Nephron (organoid): ENCODE results near the gene ATG9B.
A peak's percentile ranks its signal among the peaks of the same experiment; 100 is the strongest.

Experiments used
- H3K27ac Mint-ChIP-seq, 3 experiments: 2 replicates each; pipeline ENCODE4 v1.8.0; 2020; ENCODE audit warnings: mixed read lengths in 3 of 3, mild to moderate bottlenecking in 2 of 3, moderate library complexity in 1 of 3
- H3K27me3 Mint-ChIP-seq: 2 replicates; pipeline ENCODE4 v1.8.0; 2021; ENCODE audit warnings: low read depth, mild to moderate bottlenecking, moderate library complexity, mixed read lengths
- H3K36me3 Mint-ChIP-seq: 2 replicates; pipeline ENCODE4 v1.8.0; 2020; ENCODE audit warnings: low read depth, mixed read lengths
- H3K4me1 Mint-ChIP-seq: 2 replicates; pipeline ENCODE4 v1.8.0; 2020; ENCODE audit warnings: mixed read lengths
- H3K4me3 Mint-ChIP-seq, 3 experiments: 2 replicates each; pipeline ENCODE4 v1.8.0; 2020; ENCODE audit warnings: mild to moderate bottlenecking in 3 of 3, mixed read lengths in 3 of 3, moderate library complexity in 2 of 3
- H3K9me3 Mint-ChIP-seq: 2 replicates; pipeline ENCODE4 v1.8.0; 2020; ENCODE audit warnings: mixed read lengths
- TF ChIP-seq, protein P1 (sequence below), 3 experiments: fragments of 200-600 bp; sonication (generic); IDR thresholded peaks; one replicate each; pipeline ENCODE4 v1.5.0; 2021; ENCODE audit warnings: antibody characterized with exemption in 3 of 3; ENCODE audit not compliant: unreplicated experiment in 3 of 3

ATG9B gene

DNA sequence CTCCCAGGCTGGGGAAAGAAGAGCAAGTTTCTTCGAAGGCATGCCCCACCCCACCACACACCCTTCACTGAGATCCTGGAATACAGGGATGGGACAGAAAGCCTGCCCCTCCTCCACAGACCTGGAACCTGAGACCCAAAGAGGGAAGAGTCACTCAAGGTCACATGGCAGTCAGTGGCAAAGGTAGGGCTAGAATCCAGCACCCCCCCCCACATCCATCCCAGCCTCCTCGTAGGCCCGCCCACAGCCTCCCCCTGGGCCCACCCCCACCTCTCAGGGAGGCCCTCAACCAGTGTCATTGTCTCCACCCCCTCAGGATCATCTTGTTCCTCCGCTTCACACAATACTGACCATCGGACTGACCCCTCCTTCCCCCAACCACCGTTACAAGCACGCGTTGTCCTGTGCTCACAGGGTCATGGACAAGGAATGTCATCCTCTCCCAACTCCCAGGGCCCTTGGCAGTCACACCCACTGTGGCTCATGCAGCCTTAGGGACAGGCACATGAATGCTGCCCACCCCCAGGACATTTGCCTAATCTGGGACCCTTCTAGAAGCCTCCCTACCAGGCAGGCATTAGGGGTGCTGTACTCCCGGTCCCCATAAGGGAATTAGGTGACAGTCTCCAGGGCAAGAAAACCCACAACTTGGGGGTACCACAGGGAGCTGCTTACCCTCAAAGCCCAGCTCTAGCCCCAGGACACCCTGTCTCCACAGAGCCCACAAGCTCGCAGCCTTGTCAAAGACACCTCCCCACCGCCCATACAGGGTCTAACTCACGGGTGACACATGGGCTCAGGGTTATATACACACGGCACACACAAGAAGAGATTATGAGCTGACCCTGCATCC is 47.5 kb downstream of the ATG9B start:
- H3K27ac Mint-ChIP-seq, result peak overlapping the region; percentile 78 to 88 (median 87)
- H3K27me3 Mint-ChIP-seq, result peaks cover 42% of the 10 kb centered on the region
- H3K9me3 Mint-ChIP-seq, result no peaks in the 10 kb centered on the region
- peak overlapping the region; percentile 91 to 99 (median 97) for H3K4me3 Mint-ChIP-seq
- no peaks in the 10 kb centered on the region for H3K36me3 Mint-ChIP-seq
- TF ChIP-seq, protein P1, sequence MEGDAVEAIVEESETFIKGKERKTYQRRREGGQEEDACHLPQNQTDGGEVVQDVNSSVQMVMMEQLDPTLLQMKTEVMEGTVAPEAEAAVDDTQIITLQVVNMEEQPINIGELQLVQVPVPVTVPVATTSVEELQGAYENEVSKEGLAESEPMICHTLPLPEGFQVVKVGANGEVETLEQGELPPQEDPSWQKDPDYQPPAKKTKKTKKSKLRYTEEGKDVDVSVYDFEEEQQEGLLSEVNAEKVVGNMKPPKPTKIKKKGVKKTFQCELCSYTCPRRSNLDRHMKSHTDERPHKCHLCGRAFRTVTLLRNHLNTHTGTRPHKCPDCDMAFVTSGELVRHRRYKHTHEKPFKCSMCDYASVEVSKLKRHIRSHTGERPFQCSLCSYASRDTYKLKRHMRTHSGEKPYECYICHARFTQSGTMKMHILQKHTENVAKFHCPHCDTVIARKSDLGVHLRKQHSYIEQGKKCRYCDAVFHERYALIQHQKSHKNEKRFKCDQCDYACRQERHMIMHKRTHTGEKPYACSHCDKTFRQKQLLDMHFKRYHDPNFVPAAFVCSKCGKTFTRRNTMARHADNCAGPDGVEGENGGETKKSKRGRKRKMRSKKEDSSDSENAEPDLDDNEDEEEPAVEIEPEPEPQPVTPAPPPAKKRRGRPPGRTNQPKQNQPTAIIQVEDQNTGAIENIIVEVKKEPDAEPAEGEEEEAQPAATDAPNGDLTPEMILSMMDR (IDR thresholded peaks at IDR 0.05; ENCODE audit: unreplicated experiment in 3 of 3), result no peak
- H3K4me1 Mint-ChIP-seq, result peaks cover 74% of the 10 kb centered on the region

- H3K27me3 Mint-ChIP-seq, result peaks cover 32% of the 10 kb centered on the region
- peak overlapping the region; percentile 50 to 87 (median 78) for H3K27ac Mint-ChIP-seq
- H3K36me3 Mint-ChIP-seq, result no peaks in the 10 kb centered on the region
These were observed 48.6 kb downstream of the ATG9B start for GRCh38 chr7:150975536-150976319.

DNA sequence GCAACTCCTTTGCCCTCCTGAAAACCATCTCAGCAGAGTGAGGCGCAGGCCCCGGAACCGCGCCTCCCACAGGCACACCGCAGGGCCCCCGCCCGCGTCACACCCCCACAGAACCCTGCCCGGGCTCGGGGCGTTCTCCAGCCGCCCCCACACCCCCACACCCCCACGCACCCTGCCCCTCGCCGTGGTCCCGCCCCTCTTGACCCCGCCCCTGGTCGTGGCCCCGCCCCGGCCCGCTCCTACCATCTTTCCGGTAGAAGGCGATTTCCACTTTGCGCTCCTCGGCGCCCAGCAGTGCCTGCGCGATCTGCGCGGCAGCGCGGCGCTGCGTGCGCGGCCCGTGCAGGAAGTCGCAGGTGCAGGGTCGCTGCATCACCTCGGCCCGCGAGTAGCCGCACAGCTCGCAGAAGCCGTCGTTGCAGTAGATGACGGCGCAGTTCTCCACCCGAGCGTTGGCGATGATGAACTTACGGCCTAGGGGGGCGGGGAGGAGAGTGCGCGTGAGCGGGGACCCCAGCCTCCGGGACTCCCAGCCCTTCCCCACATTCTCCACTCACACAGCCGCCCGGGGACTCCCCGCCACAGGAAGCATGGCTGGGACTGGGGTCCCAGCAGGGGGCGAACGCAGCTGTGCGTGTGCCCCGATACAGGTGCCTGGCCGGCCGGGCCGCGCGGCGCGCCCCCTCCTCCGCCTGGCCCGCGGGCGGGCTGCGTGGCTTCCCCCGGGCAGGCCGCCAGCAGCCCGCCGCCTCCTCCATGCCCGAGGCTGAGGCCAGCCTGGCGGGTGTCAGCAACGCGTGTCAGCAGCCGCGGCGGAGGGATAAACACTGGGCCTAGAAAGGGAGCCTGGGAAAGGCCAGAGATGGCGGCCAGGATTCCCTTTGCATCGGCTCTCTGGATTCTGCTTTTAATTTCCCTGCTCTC is 49.6 kb downstream of the ATG9B start:
- Mint-ChIP-seq H3K27me3 (peaks cover 30% of the 10 kb centered on the region), H3K27ac (peak overlapping the region; percentile 45 to 93 (median 80)), H3K36me3 (no peaks in the 10 kb centered on the region), H3K9me3 (no peaks in the 10 kb centered on the region), H3K4me1 (peaks cover 76% of the 10 kb centered on the region), H3K4me3 (peak overlapping the region; percentile 75 to 84 (median 82))
- TF ChIP-seq, protein P1 (IDR thresholded peaks at IDR 0.05; ENCODE audit: unreplicated experiment in 3 of 3), result peak; percentile 47 to 55 (median 48)

More at GRCh38 chr7:150975536-150976319, 48.6 kb downstream of the ATG9B start:
- TF ChIP-seq, protein P1 (IDR thresholded peaks at IDR 0.05; ENCODE audit: unreplicated experiment in 3 of 3), result no peak
- H3K4me1 Mint-ChIP-seq, result peaks cover 74% of the 10 kb centered on the region
- peak overlapping the region; percentile 91 to 99 (median 97) for H3K4me3 Mint-ChIP-seq
- no peaks in the 10 kb centered on the region for H3K9me3 Mint-ChIP-seq

- TF ChIP-seq, protein P1 (IDR thresholded peaks at IDR 0.05; ENCODE audit: unreplicated experiment in 3 of 3), result no peak
- Mint-ChIP-seq H3K4me1 (peaks cover 75% of the 10 kb centered on the region), H3K36me3 (no peaks in the 10 kb centered on the region), H3K4me3 (peak overlapping the region; percentile 67 to 74 (median 69)), H3K27ac (peak overlapping the region; percentile 79 to 93 (median 80)), H3K9me3 (no peaks in the 10 kb centered on the region), H3K27me3 (peaks cover 25% of the 10 kb centered on the region)
These were observed 50.5 kb downstream of the ATG9B start for GRCh38 chr7:150973571-150974451.

GRCh38 chr7:150972741-150973140 is 51.6 kb downstream of the ATG9B start:
- Mint-ChIP-seq H3K4me1 (peaks cover 81% of the 10 kb centered on the region), H3K27me3 (peaks cover 20% of the 10 kb centered on the region), H3K36me3 (no peaks in the 10 kb centered on the region), H3K9me3 (no peaks in the 10 kb centered on the region), H3K27ac (peak overlapping the region; percentile 79 to 93 (median 79)), H3K4me3 (peak overlapping the region; percentile 29 to 69 (median 44))
- TF ChIP-seq, protein P1 (IDR thresholded peaks at IDR 0.05; ENCODE audit: unreplicated experiment in 3 of 3), result no peak
